Stimulated activated CD4-positive, alpha-beta T cell treated with anti-CD3 and anti-CD28 coated beads, TNF-alpha, amount 100 ng/mL, for 48 hours (primary cell): ENCODE results near the gene LCN10.
"Not testable (repeated sequence)": the region's sequence is repeated elsewhere in the genome, so short reads cannot be mapped to it uniquely, and the experiment has no call there.

Experiments used
- DNase-seq, 3 donors: peaks; one replicate each; pipeline ENCODE4 v3.0.0-alpha.2; 2020; ENCODE audit warnings: low read depth in 3 of 3

LCN10 gene

GRCh38 chr9:136771907-136772415 lies 29.2 kb upstream of the LCN10 start:
- no peak for DNase-seq

DNA sequence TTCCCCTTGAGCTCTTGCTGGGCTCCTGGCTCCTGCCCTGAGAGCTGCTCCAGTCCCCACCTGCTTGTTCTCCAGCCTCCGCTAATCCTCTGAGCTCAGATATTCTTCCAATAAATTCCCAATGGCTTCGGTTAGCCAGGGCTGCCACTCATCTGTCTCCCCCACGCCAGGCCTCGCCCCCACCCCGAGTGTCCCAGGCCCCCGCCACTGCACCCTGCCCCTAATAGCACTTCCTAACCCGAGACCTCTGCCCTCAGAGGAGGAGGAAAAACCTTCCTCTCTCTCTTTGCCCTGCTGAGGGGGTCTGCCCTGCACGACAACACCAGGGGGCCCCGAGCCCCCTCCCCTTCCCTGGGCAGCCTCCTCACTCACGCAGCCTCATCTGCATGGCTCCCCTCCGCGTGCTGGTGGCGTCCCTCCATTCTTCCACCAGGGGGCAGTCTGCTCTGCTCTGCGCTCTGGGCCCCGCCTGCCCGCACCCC lies 27.0 kb upstream of the LCN10 start:
- DNase-seq = peak in 2 of 3 donors; percentile 31 to 55

DNA sequence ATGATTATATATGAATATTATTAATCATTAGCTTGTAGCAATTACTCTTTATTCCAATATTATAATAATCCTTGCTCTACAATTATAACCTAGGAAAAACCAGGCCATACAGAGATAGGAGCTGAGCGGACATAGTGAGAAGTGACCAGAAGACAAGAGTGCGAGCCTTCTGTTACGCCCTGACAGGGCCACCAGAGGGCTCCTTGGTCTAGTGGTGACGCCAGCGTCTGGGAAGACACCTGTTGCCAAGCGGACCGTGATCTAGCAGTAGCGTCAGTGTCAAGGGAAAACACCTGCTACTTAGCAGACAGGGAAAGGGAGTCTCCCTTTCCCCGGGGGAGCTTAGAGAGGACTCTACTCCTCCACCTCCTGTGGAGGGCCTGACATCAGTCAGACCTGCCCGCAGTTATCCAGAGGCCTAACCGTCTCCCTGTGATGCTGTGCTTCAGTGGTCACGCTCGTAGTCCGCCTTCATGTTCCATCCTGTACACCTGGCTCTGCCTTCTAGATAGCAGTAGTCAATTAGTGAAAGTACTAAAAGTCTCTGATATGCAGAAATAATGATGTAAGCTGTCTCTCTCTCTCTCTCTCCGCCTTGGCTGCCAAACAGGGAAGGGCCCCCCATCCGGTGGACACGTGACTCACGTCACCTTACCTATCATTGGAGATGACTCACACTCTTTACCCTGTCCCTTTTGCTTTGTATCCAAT lies 23.8 kb upstream of the LCN10 start:
- DNase-seq = peak in 2 of 3 donors; percentile 39 to 47

DNA sequence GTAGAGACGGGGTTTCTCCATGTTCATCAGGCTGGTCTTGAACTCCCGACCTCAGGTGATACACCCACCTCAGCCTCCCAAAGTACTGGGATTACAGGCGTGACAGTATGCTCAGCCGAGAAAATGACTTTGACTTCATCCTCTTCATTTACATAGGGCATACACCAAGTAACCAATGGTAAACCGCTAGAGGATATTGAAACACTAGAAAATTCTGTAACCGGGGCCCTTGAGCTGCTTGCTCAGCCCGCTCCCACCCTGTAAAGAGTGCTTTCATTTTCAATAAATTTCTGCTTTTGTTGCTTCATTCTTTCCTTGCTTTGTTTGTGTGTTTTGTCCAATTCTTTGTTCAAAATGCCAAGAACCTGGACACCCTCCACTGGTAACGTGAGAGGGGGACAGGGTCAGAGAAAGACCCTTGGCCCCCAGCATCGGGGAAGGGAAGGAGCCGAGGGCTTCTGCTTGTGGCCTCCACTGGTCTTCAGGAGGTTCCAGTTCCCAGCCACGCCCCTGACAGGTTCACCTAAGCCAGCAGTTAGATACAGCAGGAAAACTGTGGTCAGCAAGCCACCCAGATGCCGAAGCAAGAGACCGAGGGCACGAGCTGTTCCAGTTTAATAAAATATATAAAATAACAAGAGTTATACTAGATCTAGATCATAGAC lies 23.1 kb upstream of the LCN10 start:
- DNase-seq = not testable (repeated sequence)

- no peak for DNase-seq
These were observed 22.3 kb upstream of the LCN10 start for GRCh38 chr9:136765041-136765440.

- DNase-seq = no peak
These were observed 21.7 kb upstream of the LCN10 start, which contains the start of gene LCN15 for GRCh38 chr9:136764301-136764891. Gene LCN15 (minus strand): TSS chr9:136764518. CDS start chr9:136764488, 30 bp downstream.

GRCh38 chr9:136763649-136764035 lies 20.9 kb upstream of the LCN10 start:
- DNase-seq = no peak

DNA sequence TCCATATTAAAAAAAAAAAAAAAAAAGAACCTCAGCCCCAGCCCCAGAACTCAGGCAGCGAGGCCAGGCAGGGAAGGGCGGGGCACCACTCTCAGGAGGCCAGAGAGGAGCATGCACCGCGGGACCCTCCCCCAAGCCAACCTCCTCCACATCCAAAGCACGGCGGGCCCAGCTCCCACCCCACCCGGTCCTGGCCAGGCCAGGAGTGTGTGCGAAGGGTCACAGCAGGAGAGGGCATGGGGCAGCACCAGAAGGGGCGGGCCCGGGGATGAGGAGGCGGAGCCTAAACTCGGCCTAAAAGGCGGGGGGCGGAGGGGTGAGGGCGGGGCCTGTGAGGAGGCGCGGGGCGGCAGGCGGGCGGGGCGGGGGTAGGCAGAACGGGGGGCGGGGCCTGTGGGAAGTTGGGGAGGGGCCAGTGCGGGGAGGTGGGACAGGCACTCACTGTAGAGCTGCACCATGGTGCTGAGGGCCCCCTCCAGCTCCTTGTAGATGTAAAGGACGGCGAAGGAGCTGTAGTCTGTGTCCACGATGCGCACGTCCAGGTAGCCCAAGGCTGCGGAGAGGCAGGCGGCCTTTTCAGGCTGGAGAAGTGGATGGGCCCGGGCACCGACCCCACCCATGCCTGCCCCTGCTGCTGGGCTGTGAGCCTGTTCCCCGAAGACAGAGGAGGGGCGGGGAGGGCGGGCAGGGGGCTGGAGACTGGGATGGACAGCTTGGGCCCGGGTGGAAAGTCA lies 20.3 kb upstream of the LCN10 start:
- peak; percentile 27 to 64 (median 31) for DNase-seq

DNA sequence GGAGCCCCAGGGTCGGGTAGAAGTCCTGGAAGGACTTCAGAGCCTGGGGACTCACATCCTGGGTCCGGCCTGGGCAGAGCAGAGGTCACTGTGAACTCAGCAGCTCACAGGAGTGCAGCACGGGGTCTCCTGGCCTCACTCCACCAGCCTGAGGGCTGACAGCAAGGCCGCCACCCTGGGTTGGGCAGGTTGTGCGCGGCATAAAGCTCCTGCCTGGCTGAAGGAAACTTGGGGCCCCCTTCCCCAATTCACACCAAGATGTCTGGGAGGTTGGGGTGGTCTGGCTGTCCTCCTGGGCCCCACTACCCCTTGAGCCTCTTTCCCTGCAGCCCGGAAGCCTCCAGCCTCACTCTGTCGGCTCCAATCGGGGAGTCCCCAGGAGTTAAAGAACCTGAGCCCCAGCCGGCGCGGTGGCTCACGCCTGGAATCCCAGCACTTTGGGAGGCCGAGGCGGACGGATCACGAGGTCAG lies 19.5 kb upstream of the LCN10 start:
- no peak for DNase-seq

GRCh38 chr9:136761545-136761981 lies 18.8 kb upstream of the LCN10 start:
- no peak for DNase-seq

GRCh38 chr9:136760834-136761544 lies 18.2 kb upstream of the LCN10 start:
- not testable (repeated sequence) for DNase-seq

DNA sequence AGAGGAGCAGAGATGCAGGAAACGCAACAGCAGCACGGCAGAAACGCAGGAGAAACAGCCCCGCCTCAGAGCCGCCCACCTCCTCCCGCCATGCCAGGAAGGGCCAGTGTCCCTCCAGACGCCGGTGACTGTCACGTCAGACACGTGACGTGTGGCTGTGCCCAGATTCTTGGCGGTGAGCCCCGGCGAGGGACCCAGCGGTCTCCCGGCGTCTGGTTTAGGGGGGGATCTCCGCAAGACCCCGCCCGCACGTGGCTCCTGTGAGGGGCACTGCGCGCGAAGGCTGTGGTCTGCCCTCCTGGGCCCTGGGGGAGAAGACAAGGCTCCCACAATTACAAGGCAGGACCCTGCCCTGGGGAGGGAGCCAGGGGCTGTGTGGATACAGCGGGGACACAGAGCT lies 17.7 kb upstream of the LCN10 start:
- no peak for DNase-seq

DNA sequence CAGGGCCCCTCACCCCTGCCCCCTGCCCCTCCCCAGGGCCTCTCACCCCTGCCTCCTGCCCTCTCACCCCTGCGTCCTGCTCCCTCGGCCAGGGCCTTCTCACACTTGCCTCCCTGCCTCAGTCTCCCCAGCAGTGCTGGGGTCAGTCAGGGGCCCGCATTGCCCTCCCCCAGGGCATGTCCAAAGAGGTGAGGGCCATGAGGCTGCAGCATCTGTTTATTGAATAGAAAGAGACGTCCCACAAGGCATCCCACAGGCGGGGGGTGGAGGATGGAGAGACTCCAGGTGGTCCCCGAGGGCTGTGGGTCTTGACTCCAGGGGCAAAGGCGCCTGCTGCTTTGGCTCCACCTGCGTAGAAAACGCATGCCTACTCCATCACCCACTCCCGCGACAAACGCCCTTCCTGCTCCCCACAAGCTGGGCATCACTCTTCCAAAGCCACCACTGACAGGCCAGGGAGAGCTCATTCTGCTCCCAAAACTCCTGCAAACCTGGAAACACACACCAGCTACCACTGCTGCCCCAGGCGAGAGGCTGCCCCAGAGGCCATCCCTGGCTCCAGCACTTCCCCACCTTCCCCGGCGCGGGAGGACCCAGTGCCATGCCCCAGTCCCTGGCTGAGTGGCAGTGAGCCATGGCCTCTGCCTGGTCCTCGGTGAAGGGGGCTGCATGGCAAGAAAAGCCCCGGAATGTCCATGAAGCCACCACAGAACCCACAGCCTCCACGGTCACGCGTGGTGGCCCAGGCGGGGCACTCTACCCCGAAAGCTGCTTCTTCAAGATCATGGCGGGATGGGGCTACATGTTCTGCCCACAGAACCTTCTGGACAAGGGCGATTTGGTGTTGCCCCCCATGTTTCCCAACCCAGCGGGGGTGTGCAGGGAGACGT lies 16.9 kb upstream of the LCN10 start:
- no peak for DNase-seq

DNA sequence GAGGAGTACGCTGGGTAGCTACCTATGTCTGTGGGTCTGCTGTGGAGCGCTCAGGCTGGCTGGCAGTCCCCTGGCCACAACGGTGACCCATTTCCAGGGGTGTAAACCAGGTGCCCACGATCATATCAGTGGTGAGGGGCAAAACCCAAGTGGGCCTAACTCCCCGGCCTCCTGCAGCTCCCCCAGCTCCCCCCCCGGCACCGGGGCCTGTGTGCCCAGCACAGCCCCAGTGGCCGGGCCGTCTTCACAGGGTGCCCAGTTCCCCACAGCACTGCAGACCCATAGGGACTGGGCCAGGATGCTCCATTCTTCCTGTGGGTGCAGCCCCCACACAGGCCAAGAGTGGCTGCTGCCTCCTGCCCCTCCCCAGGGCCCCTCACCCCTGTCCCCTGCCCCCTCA lies 16.3 kb upstream of the LCN10 start:
- DNase-seq = no peak

DNA sequence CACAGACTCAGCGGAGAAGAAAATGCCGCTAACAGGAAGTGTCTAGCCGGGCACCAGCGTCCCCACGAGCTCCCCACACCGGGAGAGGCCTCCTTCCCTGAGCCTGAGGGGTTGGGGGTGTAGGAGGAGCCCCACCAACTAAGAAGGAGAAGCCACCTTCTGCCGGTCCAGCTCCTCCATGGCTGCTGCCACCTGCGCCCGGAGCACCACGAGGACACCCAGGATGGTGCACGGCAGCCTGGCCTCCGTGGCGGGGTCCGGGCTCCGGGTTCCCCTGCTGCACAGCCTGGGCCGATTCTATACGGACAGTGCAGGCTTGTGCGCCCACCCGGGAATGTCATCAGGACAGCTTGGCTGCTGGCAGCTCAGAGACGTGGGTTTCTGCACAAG lies 15.0 kb upstream of the LCN10 start:
- DNase-seq = no peak

DNA sequence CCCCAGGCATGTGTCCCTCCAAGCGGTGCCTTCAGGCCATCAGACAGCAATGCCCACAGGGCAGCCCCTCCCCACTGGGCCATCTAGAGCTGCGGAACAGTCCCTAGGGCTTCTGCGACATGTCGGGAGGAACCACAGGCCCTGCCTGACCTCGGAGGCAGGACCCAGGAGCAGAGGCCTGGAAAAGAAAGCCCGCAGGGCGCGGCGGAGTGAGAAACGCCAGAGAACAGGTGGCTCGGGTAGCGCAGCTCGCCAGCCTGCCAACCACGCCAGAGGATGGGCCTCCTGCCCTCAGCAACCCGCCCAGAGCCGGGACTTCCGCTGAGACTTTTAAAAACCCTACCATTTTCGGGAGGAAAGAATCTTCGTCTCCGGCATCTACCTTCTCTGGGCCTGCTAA lies 14.6 kb upstream of the LCN10 start:
- DNase-seq = no peak

- DNase-seq = no peak
These were observed 14.1 kb upstream of the LCN10 start for GRCh38 chr9:136756836-136757235.

GRCh38 chr9:136756134-136756438 lies 13.3 kb upstream of the LCN10 start:
- DNase-seq = no peak

GRCh38 chr9:136755302-136756133 lies 12.8 kb upstream of the LCN10 start:
- DNase-seq = not testable (repeated sequence)
